H1 (cell line): ENCODE results near the gene ARHGAP4.

Experiments
- ATF3 ChIP-seq: IDR thresholded peaks from 2 replicates; pipeline ENCODE4 v1.6.1; 2011; ENCODE audit warnings: low read depth, mild to moderate bottlenecking, low read length; ENCODE audit not compliant: insufficient read depth
- CBX5 ChIP-seq: fragments of 300-800, 300-1000 bp; sonication (generic); IDR thresholded peaks from 2 replicates; pipeline ENCODE4 v1.7.1; 2016; ENCODE audit warnings: antibody characterized with exemption, low read length, low read depth
- CTCF ChIP-seq, 3 experiments: IDR thresholded peaks; 1 replicate in 2 of 3; 2 replicates in 1 of 3; pipeline versions ENCODE4 v1.5.1 to v1.6.1; 2011; ENCODE audit warnings: low read length in 3 of 3, mild to moderate bottlenecking in 3 of 3, inconsistent platforms in 2 of 3, low read depth in 1 of 3, moderate library complexity in 1 of 3; ENCODE audit not compliant: insufficient read depth in 1 of 3; ENCODE audit errors: control extremely low read depth in 1 of 3
- EZH2 ChIP-seq: fragments of 200-600 bp; sonication (generic); IDR thresholded peaks from 2 replicates; pipeline ENCODE4 v1.7.1; 2012; ENCODE audit warnings: low read depth, mild to moderate bottlenecking, moderate library complexity, low read length, inconsistent platforms; ENCODE audit not compliant: severe bottlenecking
- HDAC6 ChIP-seq: IDR thresholded peaks from one replicate; pipeline ENCODE4 v1.7.1; 2012; ENCODE audit warnings: low read depth, mild to moderate bottlenecking, inconsistent platforms, low read length, moderate library complexity
- MAFK ChIP-seq: IDR thresholded peaks from 2 replicates; pipeline ENCODE4 v1.6.1; 2012; ENCODE audit warnings: low read depth, mild to moderate bottlenecking, improper control_type of control experiment, low read length
- POLR2A ChIP-seq, 2 experiments: IDR thresholded peaks; 1 replicate in 1 of 2; 2 replicates in 1 of 2; pipeline ENCODE4 v1.6.1; 2011; ENCODE audit warnings: low read depth in 2 of 2, low read length in 2 of 2, mild to moderate bottlenecking in 2 of 2; ENCODE audit errors: control extremely low read depth in 1 of 2
- TAF1 ChIP-seq: IDR thresholded peaks from 2 replicates; pipeline ENCODE4 v1.6.1; 2011; ENCODE audit warnings: mild to moderate bottlenecking, low read depth, low read length

GRCh38 chrX:153920546-153920945 is 5.5 kb downstream of the ARHGAP4 start:
- TF ChIP-seq CBX5, result no peak
- no peak for TF ChIP-seq EZH2
- TF ChIP-seq HDAC6, result no peak
- no peak for TF ChIP-seq POLR2A (IDR thresholded peaks at IDR 0.05; ENCODE audit: control extremely low read depth in 1 of 2, low read depth in 2 of 2, low read length in 2 of 2)
- no peak for TF ChIP-seq CTCF (IDR thresholded peaks at IDR 0.05; ENCODE audit: control extremely low read depth in 1 of 3, insufficient read depth in 1 of 3, low read depth in 1 of 3, low read length in 3 of 3)
- TF ChIP-seq ATF3, result no peak
- TF ChIP-seq MAFK, result no peak
- no peak for TF ChIP-seq TAF1
